Stimulated activated memory B cell treated with anti-CD40 and anti-IgM and Interleukin-4, amounts not matched to agents 10 μg/mL and 1 μg/mL and 100 μg/mL, for 72 hours (primary cell): ENCODE data around the gene UPK1B.
A peak's percentile ranks its signal among the peaks of the same experiment; 100 is the strongest.
"Not testable (repeated sequence)": the region's sequence is repeated elsewhere in the genome, so short reads cannot be mapped to it uniquely, and the experiment has no call there.

Experiments used
- ATAC-seq: fragments of 150-1000 bp; cut with Tn5 transposase; 2 replicates; pipeline ENCODE4 v1.10.0; 2021
- H3K27ac Mint-ChIP-seq: one replicate; pipeline ENCODE4 v1.8.0; 2022; ENCODE audit warnings: mild to moderate bottlenecking, mixed read lengths
- H3K27me3 Mint-ChIP-seq: one replicate; pipeline ENCODE4 v1.8.0; 2022; ENCODE audit warnings: mixed read lengths
- H3K36me3 Mint-ChIP-seq: one replicate; pipeline ENCODE4 v1.8.0; 2022; ENCODE audit warnings: mixed read lengths
- H3K4me1 Mint-ChIP-seq: one replicate; pipeline ENCODE4 v1.8.0; 2022; ENCODE audit warnings: mixed read lengths
- H3K4me3 Mint-ChIP-seq: one replicate; pipeline ENCODE4 v1.8.0; 2022; ENCODE audit warnings: mild to moderate bottlenecking, moderate library complexity, mixed read lengths
- H3K9me3 Mint-ChIP-seq: one replicate; pipeline ENCODE4 v1.8.0; 2022; ENCODE audit warnings: mixed read lengths

Gene UPK1B

GRCh38 chr3:119173325-119173724 is at the start of gene UPK1B:
UPK1B (plus strand) TSS chr3:119173598; CDS start chr3:119186742, 13,144 bp downstream.
- Mint-ChIP-seq H3K27me3 (peaks cover 23% of the 10 kb centered on the region), H3K4me3 (no peak within 1 kb of the TSS), H3K27ac (no peak within 1 kb of the TSS), H3K4me1 (no peaks in the 10 kb centered on the region), H3K36me3 (no peaks in the 10 kb centered on the region), H3K9me3 (peaks cover 2% of the 10 kb centered on the region)
- ATAC-seq = no peak

GRCh38 chr3:119125342-119125741 is 48.1 kb upstream of the UPK1B start:
- Mint-ChIP-seq H3K9me3 (no peaks in the 10 kb centered on the region), H3K36me3 (no peaks in the 10 kb centered on the region), H3K27me3 (peaks cover 53% of the 10 kb centered on the region), H3K27ac (no peak overlapping the region), H3K4me1 (no peaks in the 10 kb centered on the region), H3K4me3 (no peak overlapping the region)
- no peak for ATAC-seq

GRCh38 chr3:119125742-119126504 is 47.5 kb upstream of the UPK1B start:
- H3K27ac Mint-ChIP-seq = no peak overlapping the region
- no peak overlapping the region for H3K4me3 Mint-ChIP-seq
- H3K27me3 Mint-ChIP-seq = peaks cover 50% of the 10 kb centered on the region
- no peaks in the 10 kb centered on the region for H3K9me3 Mint-ChIP-seq
- H3K4me1 Mint-ChIP-seq = no peaks in the 10 kb centered on the region
- no peaks in the 10 kb centered on the region for H3K36me3 Mint-ChIP-seq
- no peak for ATAC-seq

GRCh38 chr3:119130291-119130690 is 43.1 kb upstream of the UPK1B start:
- not testable (repeated sequence) for H3K9me3 Mint-ChIP-seq, H3K36me3 Mint-ChIP-seq, H3K4me3 Mint-ChIP-seq, ATAC-seq, H3K27ac Mint-ChIP-seq, H3K4me1 Mint-ChIP-seq
- peaks cover 37% of the 10 kb centered on the region for H3K27me3 Mint-ChIP-seq

GRCh38 chr3:119132291-119132690 is 41.1 kb upstream of the UPK1B start:
- H3K9me3 Mint-ChIP-seq, H3K4me1 Mint-ChIP-seq, H3K4me3 Mint-ChIP-seq, H3K36me3 Mint-ChIP-seq, H3K27ac Mint-ChIP-seq, ATAC-seq: not testable (repeated sequence)
- H3K27me3 Mint-ChIP-seq = peaks cover 23% of the 10 kb centered on the region

GRCh38 chr3:119139360-119139759 is 34.0 kb upstream of the UPK1B start:
- H3K4me1 Mint-ChIP-seq, H3K27me3 Mint-ChIP-seq, H3K27ac Mint-ChIP-seq, H3K4me3 Mint-ChIP-seq, H3K9me3 Mint-ChIP-seq, H3K36me3 Mint-ChIP-seq, ATAC-seq: not testable (repeated sequence)

GRCh38 chr3:119140466-119140865 is 32.9 kb upstream of the UPK1B start:
- no peak for ATAC-seq
- peaks cover 3% of the 10 kb centered on the region for H3K9me3 Mint-ChIP-seq
- no peak overlapping the region for H3K4me3 Mint-ChIP-seq
- no peak overlapping the region for H3K27ac Mint-ChIP-seq
- H3K36me3 Mint-ChIP-seq = no peaks in the 10 kb centered on the region
- H3K27me3 Mint-ChIP-seq = no peaks in the 10 kb centered on the region
- H3K4me1 Mint-ChIP-seq = no peaks in the 10 kb centered on the region

- H3K4me1 Mint-ChIP-seq = no peaks in the 10 kb centered on the region
- no peaks in the 10 kb centered on the region for H3K27me3 Mint-ChIP-seq
- H3K27ac Mint-ChIP-seq = no peak overlapping the region
- no peak overlapping the region for H3K4me3 Mint-ChIP-seq
- no peaks in the 10 kb centered on the region for H3K9me3 Mint-ChIP-seq
- no peak for ATAC-seq
- H3K36me3 Mint-ChIP-seq = no peaks in the 10 kb centered on the region
These were observed 28.3 kb upstream of the UPK1B start for GRCh38 chr3:119145128-119145499.

- ATAC-seq = no peak
- Mint-ChIP-seq H3K36me3 (no peaks in the 10 kb centered on the region), H3K9me3 (no peaks in the 10 kb centered on the region), H3K27ac (no peak within 1 kb of the TSS), H3K4me3 (no peak within 1 kb of the TSS), H3K27me3 (no peaks in the 10 kb centered on the region), H3K4me1 (no peaks in the 10 kb centered on the region)
These were observed 27.8 kb upstream of the UPK1B start, which contains the start of gene TEX55 for GRCh38 chr3:119145500-119146167. TEX55 (plus strand) TSS chr3:119146165; CDS start chr3:119146190, 25 bp downstream.

- Mint-ChIP-seq H3K27me3 (no peaks in the 10 kb centered on the region), H3K27ac (no peak overlapping the region), H3K4me3 (no peak overlapping the region), H3K36me3 (no peaks in the 10 kb centered on the region), H3K4me1 (no peaks in the 10 kb centered on the region), H3K9me3 (no peaks in the 10 kb centered on the region)
- ATAC-seq = peak; percentile 21
These were observed 26.6 kb upstream of the UPK1B start for GRCh38 chr3:119146578-119147375.

- Mint-ChIP-seq H3K27me3 (no peaks in the 10 kb centered on the region), H3K4me1 (no peaks in the 10 kb centered on the region), H3K4me3 (no peak overlapping the region)
These were observed 25.9 kb upstream of the UPK1B start for GRCh38 chr3:119147494-119147893.

GRCh38 chr3:119148493-119149180 is 24.8 kb upstream of the UPK1B start:
- Mint-ChIP-seq H3K27me3 (peaks cover 10% of the 10 kb centered on the region), H3K4me1 (no peaks in the 10 kb centered on the region), H3K27ac (no peak overlapping the region), H3K4me3 (no peak overlapping the region), H3K9me3 (peaks cover 4% of the 10 kb centered on the region), H3K36me3 (no peaks in the 10 kb centered on the region)
- no peak for ATAC-seq

More at GRCh38 chr3:119147494-119147893, 25.9 kb upstream of the UPK1B start:
- H3K27ac Mint-ChIP-seq = no peak overlapping the region
- H3K9me3 Mint-ChIP-seq = no peaks in the 10 kb centered on the region
- no peaks in the 10 kb centered on the region for H3K36me3 Mint-ChIP-seq
- ATAC-seq = no peak

- H3K4me3 Mint-ChIP-seq = no peak overlapping the region
- no peak overlapping the region for H3K27ac Mint-ChIP-seq
- no peaks in the 10 kb centered on the region for H3K36me3 Mint-ChIP-seq
- peaks cover 19% of the 10 kb centered on the region for H3K27me3 Mint-ChIP-seq
- no peak for ATAC-seq
- H3K4me1 Mint-ChIP-seq = no peaks in the 10 kb centered on the region
- H3K9me3 Mint-ChIP-seq = peaks cover 9% of the 10 kb centered on the region
These were observed 23.9 kb upstream of the UPK1B start for GRCh38 chr3:119149484-119149883.

- Mint-ChIP-seq H3K36me3 (no peaks in the 10 kb centered on the region), H3K27ac (no peak overlapping the region), H3K4me1 (no peaks in the 10 kb centered on the region), H3K9me3 (peaks cover 20% of the 10 kb centered on the region), H3K27me3 (peaks cover 41% of the 10 kb centered on the region), H3K4me3 (no peak overlapping the region)
- no peak for ATAC-seq
These were observed 16.5 kb upstream of the UPK1B start for GRCh38 chr3:119156868-119157267.

- no peak overlapping the region for H3K4me3 Mint-ChIP-seq
- H3K27ac Mint-ChIP-seq = no peak overlapping the region
- H3K9me3 Mint-ChIP-seq = peaks cover 20% of the 10 kb centered on the region
- H3K4me1 Mint-ChIP-seq = no peaks in the 10 kb centered on the region
- peaks cover 48% of the 10 kb centered on the region for H3K27me3 Mint-ChIP-seq
- no peaks in the 10 kb centered on the region for H3K36me3 Mint-ChIP-seq
- ATAC-seq = no peak
These were observed 15.4 kb upstream of the UPK1B start for GRCh38 chr3:119157971-119158370.
